NCI-H187 (cell line): Measurements from ENCODE around the gene KCNJ5.

Experiments
- DNase-seq, 2 experiments: peaks; one replicate each; lab custom pipeline; 2025; lab: John Stamatoyannopoulos, UW

Gene KCNJ5

DNA sequence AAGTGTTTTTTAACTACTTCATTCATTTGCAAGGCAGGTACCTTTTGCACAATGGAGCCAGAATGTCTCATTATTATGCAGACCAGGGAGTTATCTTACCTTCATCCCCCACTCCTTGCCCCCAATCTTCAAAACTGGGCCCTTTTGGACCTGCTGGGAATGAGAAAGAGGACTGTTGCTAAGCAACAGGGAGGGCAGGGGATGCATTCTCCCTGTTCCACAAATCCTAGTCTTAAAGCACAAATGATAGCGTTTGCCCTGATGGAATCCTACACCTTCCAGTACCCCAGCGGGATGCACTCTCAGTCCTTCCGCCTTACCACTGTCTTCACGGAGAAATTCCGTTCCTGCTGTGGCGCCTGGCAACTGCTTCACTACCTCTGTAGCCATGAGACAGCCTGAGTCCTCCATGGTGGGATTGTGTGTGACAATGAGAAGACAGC, 20.0 kb upstream of the KCNJ5 start:
- DNase-seq = no peak

DNA sequence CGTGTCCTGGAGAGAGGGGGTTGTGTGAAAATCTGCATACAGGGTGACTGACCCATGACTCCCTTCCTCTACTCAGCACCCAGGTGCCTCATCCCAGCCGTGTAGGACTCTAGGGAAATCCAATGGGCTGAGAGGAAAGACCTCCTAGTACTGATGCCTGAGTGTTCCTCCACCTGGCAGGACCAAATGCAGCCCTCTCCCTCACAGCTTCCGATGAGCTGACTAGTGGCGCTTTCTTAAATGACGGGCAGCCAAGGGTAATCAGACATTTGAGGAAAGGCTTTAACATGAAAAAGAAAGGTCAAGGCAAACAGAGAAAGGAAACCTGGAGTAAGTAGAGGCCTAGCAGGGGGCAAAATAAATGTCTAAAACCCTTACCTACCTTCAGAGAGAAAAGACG, 19.1 kb upstream of the KCNJ5 start:
- DNase-seq = no peak

DNA sequence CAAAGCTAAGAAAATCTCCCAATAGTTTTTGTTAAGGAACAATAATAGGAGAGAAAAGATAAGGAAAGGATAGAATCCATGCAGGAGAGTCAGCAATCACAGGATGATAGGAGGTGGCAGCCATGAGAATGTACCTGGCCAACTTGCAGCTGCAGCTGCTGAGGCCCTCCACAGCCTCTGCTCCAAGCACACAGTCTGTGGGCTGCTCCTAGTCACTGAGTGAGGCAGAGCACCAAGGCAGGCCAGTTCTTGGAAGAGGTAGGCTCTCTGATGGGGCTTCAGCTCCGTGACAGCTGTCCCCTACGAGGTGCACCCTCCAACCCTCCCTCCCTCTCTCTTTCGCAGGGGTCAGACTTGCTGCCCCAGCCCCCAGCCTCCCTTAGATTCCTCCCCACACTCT, 18.6 kb upstream of the KCNJ5 start:
- DNase-seq = no peak

DNA sequence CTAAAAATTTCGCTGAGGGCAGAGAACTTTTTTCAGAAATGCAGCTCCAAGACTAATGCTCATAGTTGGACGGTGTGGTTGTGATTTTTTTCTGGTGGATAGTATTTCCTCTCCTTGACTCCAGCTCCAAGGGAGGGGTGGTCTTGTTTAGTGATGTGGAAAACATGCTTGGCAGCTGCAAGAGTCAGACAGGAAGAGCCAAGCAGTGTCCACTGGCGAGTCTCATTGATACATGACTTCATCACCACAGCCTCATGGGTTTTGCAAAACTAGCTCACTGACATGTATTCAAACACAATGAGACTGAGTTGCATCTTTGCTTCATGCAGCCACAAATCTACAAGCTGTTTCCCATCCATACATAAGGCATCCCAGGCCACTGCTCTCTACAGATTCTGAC, 16.7 kb upstream of the KCNJ5 start:
- no peak for DNase-seq

GRCh38 chr11:128876133-128876650, 15.0 kb upstream of the KCNJ5 start:
- no peak for DNase-seq

DNA sequence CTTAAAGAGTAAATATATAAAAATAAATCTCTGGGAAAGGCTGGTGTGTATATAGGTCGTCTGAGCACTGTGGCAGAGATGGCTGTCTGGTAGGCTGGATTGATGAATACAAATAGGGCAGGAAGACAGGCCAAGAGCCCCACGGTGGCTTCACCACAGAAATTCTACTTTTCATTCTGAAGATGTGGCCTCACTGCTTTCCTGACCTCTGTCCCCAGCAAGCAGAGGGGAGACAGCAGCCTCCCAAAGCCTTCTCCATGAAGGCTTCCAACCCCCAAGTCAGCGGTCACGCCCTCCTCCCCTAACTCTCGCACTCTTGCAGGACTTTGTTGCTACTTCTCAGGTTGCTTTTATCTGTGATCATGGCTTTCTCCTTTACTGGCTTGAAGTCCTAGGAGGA, 13.4 kb upstream of the KCNJ5 start:
- DNase-seq = no peak

DNA sequence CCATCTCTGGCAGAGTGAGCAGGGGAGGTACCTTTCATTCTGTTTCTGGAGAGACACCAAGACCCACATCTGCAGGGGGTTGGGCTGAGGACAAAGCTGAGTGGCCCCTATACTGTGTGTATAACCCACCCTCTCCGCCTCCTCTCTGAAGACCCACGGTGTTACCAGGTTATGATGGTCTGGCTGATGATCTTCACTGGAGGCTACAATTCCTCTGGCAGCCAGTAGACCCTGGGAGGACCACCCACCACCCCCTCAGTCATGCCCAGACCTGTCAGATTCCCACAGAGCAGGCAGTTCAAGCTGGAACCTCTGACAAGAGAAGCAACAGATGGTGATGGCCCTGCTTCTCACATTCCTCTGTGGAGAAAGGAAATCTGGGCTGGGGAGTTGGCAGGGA, 12.7 kb upstream of the KCNJ5 start:
- DNase-seq = no peak

- no peak for DNase-seq
Measured at GRCh38 chr11:128879817-128880216, 11.3 kb upstream of the KCNJ5 start.

DNA sequence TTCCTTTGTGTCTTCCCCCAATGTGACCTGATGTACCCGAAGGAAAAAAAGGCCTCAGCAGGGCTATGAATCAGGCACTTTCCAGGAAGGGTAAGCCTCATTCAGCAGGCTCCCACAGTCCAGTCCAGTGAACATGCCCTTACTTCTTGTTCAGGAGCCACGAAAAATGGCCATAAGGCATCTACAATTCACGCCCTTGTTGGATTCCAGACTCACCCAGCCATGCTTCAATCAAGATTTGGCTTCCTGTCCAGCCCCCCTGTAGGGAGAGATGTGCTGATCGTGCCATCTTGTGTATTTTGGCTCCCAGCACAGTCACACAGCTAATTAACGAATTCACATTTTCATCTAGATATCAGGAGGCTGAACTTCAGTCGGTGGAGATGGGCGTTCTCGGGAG, 9.9 kb upstream of the KCNJ5 start:
- no peak for DNase-seq

DNA sequence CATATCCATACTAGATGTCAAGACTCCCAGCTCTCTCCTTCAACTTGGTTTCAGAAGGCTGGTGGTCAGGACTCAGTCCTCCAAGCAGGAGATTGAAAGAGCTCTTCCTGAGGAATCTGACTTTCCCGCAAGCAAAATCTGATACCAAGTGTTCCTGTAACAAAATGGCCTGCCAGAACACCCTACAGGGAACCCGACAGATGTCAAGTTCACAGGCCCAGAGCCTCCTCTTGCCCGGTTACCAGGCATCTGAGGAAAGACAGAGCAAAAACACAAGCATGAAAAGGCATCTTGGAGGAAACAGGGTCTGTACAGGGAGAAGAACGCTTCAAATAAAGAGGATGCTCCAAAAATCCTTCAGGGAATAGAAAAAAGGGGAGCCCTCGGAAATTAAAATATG, 8.7 kb upstream of the KCNJ5 start:
- no peak for DNase-seq

DNA sequence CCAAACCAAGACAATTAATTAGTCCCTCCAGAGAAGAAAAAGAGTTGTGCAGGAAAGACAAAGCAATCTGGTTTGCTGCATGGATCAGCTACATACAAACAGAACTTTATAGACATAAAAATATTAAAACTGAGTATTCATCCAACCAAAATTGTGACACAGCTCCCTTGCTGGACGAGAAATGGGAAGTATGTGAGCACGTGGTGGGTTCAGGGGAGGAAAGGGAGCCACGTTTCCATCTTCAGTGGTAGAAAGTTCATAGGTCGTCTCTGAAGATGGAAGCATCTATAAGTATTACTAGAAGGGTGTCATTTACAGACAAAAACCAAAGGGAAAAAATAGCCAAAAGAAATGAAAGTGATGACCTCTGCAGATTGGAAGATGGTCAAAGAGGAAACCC, 7.1 kb upstream of the KCNJ5 start:
- DNase-seq = no peak

- peak in 1 of 2 experiments; percentile 52 for DNase-seq
Measured at GRCh38 chr11:128884703-128885338, 6.3 kb upstream of the KCNJ5 start.

DNA sequence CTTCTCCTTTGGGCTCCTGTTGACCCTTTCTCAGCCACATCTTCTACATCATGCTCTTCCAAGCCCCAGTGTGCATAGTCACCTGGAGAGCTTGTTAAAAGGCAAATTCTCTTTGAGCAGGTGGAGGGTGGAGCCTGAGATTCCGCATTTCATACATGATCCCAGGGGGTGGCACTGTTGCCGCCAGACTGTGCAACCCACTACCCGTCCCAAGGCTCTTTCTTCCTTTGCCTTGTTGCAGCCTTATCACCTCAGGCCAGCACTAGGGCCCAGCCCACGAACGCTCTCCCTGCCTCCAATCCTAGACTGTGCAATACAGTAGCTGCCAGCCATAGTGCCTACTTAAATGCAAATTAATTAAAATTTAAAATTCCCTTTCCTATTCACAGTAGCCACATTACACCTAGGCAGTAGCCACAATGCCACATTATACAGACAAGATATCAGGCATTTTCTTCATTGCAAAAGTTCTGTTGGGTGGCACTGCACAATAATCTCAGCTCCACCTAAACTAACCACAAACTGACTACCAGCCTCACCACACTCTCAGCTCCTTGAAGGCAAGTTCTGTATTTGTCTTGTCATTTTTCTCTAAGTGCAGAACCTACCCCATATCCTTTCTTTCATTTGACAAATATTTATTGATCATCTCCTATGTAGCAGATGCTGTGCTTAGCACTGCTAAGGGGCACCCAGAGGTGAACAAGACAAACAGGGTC, 4.6 kb upstream of the KCNJ5 start:
- DNase-seq = no peak

- DNase-seq = no peak
Measured at GRCh38 chr11:128888034-128888985, 2.8 kb upstream of the KCNJ5 start.

GRCh38 chr11:128889657-128890213, 1.4 kb upstream of the KCNJ5 start:
- DNase-seq = no peak

- no peak for DNase-seq
Measured at GRCh38 chr11:128890216-128890542, 977 bp upstream of the KCNJ5 start.

DNA sequence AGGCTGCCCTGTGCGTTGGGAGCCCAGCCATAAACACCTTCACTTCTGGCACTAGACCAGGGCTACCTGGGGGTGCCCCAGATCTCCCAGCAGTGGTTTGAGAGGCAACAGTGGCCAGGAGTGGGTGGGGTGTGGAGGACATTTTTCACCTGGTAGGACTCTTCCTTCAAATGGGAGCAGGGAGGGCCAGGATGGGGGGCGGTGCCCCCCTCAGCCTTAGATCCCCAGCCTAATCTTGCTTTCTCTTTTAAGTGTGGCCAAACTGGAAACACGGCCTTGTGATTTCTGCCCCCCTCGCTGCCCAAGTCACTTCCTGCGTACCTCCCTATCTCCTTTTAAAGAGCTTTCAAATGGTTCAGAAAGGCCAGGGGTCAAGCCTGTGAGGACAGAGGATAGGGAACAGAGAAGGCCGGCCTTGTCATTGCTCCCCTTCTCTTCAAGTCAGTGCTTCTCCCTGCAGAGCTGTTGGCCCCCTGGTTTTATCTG, 800 bp downstream of the KCNJ5 start:
- DNase-seq = no peak

DNA sequence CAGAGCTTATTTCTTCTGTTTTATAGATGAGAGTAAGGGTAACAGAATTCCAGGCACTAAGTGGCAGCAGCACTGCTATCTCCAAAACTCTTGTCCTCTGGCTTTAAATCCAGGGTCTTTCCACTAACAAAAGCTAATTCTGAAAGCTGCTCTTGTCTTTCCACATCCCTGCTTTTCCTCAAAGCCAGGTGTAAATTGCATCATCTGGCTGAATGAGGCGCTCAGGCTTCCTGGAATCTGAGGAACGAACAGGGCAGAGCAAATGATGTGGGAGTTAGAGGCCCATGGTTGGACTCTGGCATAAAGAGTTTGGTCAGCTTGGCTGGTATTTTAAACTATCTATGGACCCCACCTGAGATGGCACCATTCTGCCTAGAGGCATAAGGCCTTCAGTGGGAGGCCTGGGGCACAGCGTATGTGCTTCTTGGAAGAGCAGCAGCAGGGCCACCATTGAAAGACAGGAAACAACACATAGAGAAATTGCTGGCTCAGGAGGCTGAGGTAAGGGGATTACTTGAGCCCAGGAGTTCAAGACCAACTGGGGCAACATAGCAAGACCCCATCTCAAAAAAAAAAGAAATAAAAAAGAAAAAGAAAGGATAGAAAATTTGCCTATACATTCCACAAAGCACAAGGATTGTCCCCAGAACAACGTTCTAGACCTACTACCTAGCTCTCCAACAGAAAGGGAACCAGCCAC, 1.9 kb downstream of the KCNJ5 start:
- DNase-seq = no peak

DNA sequence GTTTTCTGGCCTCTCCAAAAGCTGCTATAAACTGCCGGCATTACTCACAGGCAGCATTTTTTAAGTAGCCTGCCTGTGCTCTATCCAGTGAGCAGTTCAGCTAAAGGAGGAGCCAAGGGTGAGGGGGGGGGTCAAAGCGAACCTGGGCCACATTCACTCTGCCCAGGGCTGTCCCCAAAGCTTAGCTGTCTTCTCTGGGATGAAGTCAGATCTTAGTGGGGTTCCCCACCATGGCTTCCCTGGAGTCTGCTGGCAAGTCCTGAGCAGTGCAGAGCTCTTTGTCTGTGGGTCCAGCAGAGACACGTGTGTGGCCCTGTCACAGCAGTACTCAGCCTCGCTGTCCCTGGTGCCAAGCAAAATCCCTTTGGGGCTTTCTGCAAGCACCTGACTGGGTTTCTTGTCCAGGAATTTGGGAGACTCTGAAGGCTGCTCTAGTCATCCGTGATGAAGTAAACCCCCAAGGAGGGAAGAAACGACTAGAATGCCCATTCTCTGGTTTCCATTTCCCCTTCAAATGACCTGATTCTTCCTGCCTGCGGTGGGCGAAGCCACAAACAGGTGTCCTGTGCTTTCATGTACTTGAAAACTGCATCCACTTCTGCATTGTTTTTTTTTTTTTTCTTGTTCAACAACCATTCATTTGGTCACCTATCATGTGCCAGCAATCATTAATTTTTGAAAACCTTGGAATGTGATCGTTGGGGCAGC, 2.6 kb downstream of the KCNJ5 start:
- no peak for DNase-seq

DNA sequence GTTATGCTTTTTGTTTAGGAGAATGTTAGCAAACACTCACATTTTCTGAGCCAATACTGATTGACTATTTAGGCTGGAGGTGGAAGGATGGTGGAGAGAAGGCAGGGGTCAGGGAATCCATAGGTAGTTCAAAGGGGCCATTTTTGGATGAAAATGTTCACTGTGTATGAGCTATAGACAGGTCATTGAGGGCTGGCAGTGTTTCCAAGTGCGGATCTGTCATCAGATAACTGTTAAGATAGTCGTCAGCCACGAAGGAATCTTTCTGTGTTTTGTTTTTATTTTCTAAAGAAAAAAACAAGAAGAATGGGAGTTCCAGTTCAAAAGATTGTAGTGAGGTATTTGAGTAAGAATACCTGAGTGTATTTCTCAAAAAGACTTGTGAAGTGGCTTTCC, 3.1 kb downstream of the KCNJ5 start:
- DNase-seq = no peak

DNA sequence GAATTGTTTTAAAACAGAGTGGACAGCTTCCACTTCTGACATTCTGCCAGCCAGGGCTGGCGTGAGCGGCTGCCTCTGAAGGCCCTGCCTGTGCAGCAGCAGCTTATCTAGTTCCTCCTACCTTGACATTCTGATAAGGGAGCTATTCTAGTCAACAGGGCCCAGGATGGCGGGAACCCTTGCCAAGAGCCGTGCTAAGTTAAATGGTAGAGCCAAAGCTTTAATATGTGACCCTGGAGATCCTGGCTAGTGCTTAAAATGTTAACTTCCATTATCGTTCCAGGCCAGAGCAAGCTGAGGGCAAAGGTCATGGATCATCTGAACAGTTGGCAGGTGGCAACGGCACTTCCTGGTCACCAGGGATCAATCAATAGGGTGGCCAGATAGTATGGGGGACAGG, 3.5 kb downstream of the KCNJ5 start:
- no peak for DNase-seq
